Motor neuron (in vitro differentiated cells): Measurements from ENCODE around the gene KCTD12. TPM values are rescaled to one million over a fixed set of nuclear protein-coding genes. Genes with fewer than 3 reads are reported as not detected.

Experiments used
- ATAC-seq, 8 experiments: fragments of 200-7000 bp; cut with Tn5 transposase; replicated peaks in 6 of 8; 2 replicates each; pipeline ENCODE4 v1.8.0; 2021; ENCODE audit warnings: mild to moderate bottlenecking in 8 of 8, moderate library complexity in 8 of 8
- H3K27ac ChIP-seq, 2 donors: fragments of 250-450 bp; sonication (Bioruptor Pico); 2 replicates each; pipeline ENCODE4 v1.9.0; 2021; ENCODE audit warnings: antibody characterized with exemption in 2 of 2, mild to moderate bottlenecking in 2 of 2, moderate library complexity in 1 of 2
- H3K4me1 ChIP-seq, 2 donors: fragments of 250-450 bp; sonication (Bioruptor Pico); replicated peaks in 1 of 2; 2 replicates each; pipeline ENCODE4 v1.6.1; 2021; ENCODE audit warnings: antibody characterized with exemption in 2 of 2, mild to moderate bottlenecking in 2 of 2, moderate library complexity in 1 of 2
- H3K4me3 ChIP-seq, 5 donors: fragments of 250-450 bp; sonication (Bioruptor Pico); 2 replicates each; pipeline ENCODE4 v1.9.0; 2021; ENCODE audit warnings: antibody characterized with exemption in 5 of 5, mild to moderate bottlenecking in 5 of 5, moderate library complexity in 4 of 5
- WGBS, 10 experiments: fragments of 450-650 bp; shearing (Covaris generic); methylation state at CpG; one replicate each; pipeline ENCODE4 v1.0.0; 2022; 5-methylcytosine and 5-hydroxymethylcytosine counted together
- in situ Hi-C, 9 experiments: fragments of 400-800 bp; cut with MboI; loops; one replicate each; pipeline ENCODE4 v1.15.0; 2021; ENCODE audit warnings: low sequenced_read_pairs in 9 of 9, low pct_unique_long_range_greater_than_20kb in 2 of 9; ENCODE audit not compliant: unreplicated experiment in 9 of 9
- total RNA-seq, 8 experiments: library from RNA; unstranded; fragments of 300-600 nt; gene quantifications; 2 replicates each; pipeline versions ENCODE4 v1.2.3 to v1.2.4, GENCODE V29; 2022

Gene KCTD12
- total RNA-seq, 8 experiments from 2014 or later: 3.8 to 42.7 (median 12.8) TPM

DNA sequence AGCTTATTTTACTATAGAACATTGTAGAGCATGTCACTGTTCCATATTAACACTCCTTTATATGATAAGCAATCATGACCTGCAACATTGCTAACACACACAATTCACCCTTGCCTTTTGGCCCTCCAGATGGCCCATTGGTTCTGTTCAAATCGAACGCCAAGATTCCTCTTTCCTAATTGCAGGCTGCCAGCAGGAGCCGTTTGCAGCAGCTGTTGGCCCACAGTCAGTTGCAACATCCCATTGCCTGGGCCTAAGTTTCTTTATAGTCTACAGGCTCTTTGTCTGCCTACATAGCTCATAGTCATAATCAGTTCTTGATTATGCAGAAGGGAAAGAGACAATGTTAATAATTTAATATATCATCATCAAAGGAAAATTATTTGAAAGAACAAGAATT is 37.6 kb downstream of the KCTD12 start:
- H3K4me1 ChIP-seq: no peaks in the 10 kb centered on the region
- in situ Hi-C loops: no loop called here
- ATAC-seq: no peak
- 5 to 58% (median 29%) methylated on average over 1 to 3 of the region's 3 CpGs; no CpG with 5 or more reads in 2 of the 10 experiments for WGBS, 10 experiments
- no peak overlapping the region for H3K27ac ChIP-seq
- H3K4me3 ChIP-seq: no peak overlapping the region

DNA sequence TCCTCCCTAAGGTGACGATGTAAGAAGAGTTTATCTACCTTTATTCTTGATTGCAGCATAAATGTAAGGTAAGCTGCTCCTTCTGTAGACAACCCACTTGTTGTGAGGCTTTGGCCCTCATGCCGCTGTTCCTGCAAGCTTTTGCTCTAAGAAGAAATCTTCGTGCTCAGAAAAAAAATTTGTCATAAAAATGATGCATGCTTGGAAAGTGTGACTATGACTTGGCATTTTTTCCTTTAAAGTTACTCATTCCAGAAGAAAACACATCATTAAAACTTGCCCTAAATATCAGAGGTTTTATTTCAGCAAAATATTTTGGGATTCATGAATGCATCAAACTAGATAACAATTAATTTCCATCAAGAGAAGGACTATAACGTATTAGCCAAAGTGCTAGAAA is 39.8 kb downstream of the KCTD12 start:
- in situ Hi-C loops: no loop called here
- no peak for ATAC-seq
- Histone ChIP-seq H3K27ac (no peak overlapping the region), H3K4me1 (no peaks in the 10 kb centered on the region), H3K4me3 (no peak overlapping the region)
- 12 to 100% (median 90%) methylated on average over 1 to 4 of the region's 4 CpGs for WGBS, 10 experiments

- in situ Hi-C loops: no loop called here
- Histone ChIP-seq H3K4me3 (no peak overlapping the region), H3K4me1 (no peaks in the 10 kb centered on the region), H3K27ac (no peak overlapping the region)
- ATAC-seq: no peak
- WGBS, 10 experiments: 25 to 100% (median 61%) methylated on average over 1 to 2 of the region's 2 CpGs
These were observed 40.3 kb downstream of the KCTD12 start for GRCh38 chr13:76845865-76846264.

GRCh38 chr13:76845367-76845766 is 40.8 kb downstream of the KCTD12 start:
- WGBS, 10 experiments: 92 to 100% (median 96%) methylated on average over 3 of the region's 3 CpGs
- Histone ChIP-seq H3K4me1 (no peaks in the 10 kb centered on the region), H3K4me3 (no peak overlapping the region), H3K27ac (no peak overlapping the region)
- no peak for ATAC-seq
- in situ Hi-C loops: no loop called here

DNA sequence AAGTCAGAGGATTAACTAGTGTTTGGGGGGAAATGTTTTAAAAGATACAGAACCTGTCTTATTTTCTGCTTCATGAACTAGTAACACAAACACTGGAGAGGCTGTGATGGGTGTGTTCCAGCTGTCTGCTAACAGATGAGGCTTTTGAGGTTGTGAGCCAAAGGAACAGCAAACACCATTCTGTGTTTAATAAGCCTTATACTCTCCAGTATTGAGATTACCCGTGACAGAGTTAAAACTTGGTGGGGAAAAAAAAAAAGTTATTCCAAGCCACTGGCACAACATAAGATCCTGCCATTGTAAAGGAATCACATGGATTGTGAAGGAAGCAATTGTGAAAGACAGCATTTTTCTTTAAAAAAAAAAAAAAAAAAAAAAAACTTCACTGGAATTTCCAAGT is 48.4 kb downstream of the KCTD12 start:
- 0 to 100% (median 57%) methylated on average over 1 of the region's 1 CpG; no CpG with 5 or more reads in 1 of the 10 experiments for WGBS, 10 experiments
- no peak overlapping the region for H3K4me3 ChIP-seq
- peak in 2 of 8 experiments; percentile 33 to 69 for ATAC-seq
- no peaks in the 10 kb centered on the region for H3K4me1 ChIP-seq
- in situ Hi-C loops: no loop called here
- H3K27ac ChIP-seq: no peak overlapping the region

- in situ Hi-C loops: no loop called here
- WGBS, 10 experiments: 0 to 100% (median 60%) methylated on average over 1 of the region's 1 CpG; no CpG with 5 or more reads in 5 of the 10 experiments
These were observed 49.9 kb downstream of the KCTD12 start for GRCh38 chr13:76836311-76836710.

DNA sequence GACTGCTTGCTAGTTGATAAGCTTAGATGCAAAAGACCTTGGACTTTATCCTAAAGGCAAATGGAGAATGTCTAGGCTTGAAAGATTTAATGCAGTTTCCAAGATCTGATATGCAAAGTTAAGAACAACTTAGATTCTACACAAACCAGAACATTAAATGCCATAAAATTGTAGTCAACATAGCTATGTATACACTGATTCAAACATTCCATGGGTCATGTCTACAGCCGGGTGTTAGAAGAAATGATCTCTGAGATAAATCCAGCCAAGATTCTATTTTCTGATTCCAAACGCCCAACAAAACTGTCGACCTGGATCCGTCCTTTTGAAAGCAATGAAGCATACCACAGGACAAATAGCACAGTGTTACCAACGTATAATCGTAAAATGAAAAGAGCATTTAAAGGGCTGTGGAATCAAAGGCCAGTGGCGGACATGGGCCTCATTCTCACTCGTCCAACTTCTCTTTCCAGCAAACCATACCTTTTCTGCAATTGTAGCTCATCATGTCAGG is 52.7 kb downstream of the KCTD12 start:
- ATAC-seq: peak in 1 of 8 experiments; percentile 40
- H3K27ac ChIP-seq: no peak overlapping the region
- in situ Hi-C loops: no loop called here
- 49 to 96% (median 73%) methylated on average over 2 to 8 of the region's 8 CpGs for WGBS, 10 experiments
- H3K4me1 ChIP-seq: peaks cover 0 to 13% of the 10 kb centered on the region in 2 donors
- H3K4me3 ChIP-seq: no peak overlapping the region

More at GRCh38 chr13:76836311-76836710, 49.9 kb downstream of the KCTD12 start:
- Histone ChIP-seq H3K27ac (no peak overlapping the region), H3K4me1 (no peaks in the 10 kb centered on the region), H3K4me3 (no peak overlapping the region)
- no peak for ATAC-seq

DNA sequence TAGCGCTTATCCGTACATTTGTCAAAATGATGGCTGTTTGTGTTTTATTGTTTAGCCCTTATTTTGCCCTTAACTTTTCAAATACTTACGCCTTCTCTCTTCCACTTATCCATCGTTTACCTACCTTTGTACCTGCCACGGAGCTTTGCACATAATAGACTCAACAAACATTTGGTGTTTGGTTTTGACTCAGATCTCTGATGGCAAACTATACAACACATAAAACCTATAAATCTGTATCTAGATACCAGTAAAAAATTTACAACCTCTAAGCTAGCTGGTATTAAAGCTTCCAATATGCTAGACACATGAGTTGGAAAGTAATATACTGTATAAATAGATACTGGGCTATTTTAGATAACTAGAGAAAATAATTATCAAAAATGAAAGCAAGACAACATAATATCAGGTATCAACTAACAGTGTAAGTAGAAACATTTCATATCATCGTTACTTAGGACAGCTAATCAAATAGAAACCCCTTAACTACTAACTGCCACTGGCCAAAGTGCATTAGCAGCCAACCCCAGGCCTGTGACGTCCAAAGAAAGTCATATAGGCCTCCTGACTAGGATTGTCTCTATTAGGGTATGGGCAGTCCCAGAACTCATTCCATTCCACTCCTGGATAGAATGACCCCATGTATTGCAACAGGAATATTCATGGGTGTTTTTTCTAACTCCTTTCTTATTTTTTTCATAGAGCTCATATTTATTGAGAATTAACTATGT is 53.8 kb downstream of the KCTD12 start:
- in situ Hi-C loops: no loop called here
- Histone ChIP-seq H3K27ac (no peak overlapping the region), H3K4me3 (no peak overlapping the region), H3K4me1 (peaks cover 0 to 13% of the 10 kb centered on the region in 2 donors)
- 76 to 100% (median 92%) methylated on average over 3 to 7 of the region's 7 CpGs for WGBS, 10 experiments
- ATAC-seq: no peak

DNA sequence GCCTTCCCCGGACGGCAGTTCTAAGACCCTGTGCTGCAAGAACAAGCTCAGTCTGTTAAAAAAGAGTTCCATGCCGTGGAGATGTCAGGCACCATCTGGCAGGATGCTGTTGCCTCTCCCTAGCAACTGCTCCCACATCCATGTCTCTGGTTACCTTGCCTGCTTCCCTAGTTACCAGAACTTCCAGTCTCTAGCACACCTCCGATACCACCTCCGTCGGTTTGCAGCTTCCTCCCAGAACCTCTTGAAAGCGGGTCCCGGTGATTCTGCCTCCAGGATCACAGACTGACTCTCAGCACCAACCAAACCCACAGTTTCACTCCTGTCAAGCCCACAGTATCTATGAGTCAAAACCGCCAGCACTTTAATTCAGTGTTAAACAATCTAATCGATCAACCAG is 55.4 kb downstream of the KCTD12 start:
- H3K4me3 ChIP-seq: no peak overlapping the region
- H3K4me1 ChIP-seq: peaks cover 0 to 13% of the 10 kb centered on the region in 2 donors
- H3K27ac ChIP-seq: no peak overlapping the region
- in situ Hi-C loops: no loop called here
- ATAC-seq: peak in 1 of 8 experiments; percentile 17
- 58 to 100% (median 96%) methylated on average over 1 to 8 of the region's 10 CpGs; no CpG with 5 or more reads in 3 of the 10 experiments for WGBS, 10 experiments

Other genes with a start within 250 kb of the KCTD12 start
- gene ACOD1, start 62.1 kb upstream of the KCTD12 start, total RNA-seq: under 1 TPM in 1 of 8 experiments, not detected in 7; 0.14 TPM
- gene CLN5, start 105.7 kb upstream of the KCTD12 start, total RNA-seq: 10 to 100 TPM; 18.8 to 56.5 (median 30.5) TPM
- gene FBXL3, start 140.8 kb upstream of the KCTD12 start, total RNA-seq: 10 to 100 TPM; 18.7 to 53.5 (median 21.8) TPM